GM19438 (cell line): ENCODE data around the gene MYL6B.
A peak's percentile ranks its signal among the peaks of the same experiment; 100 is the strongest.
"Not testable (repeated sequence)": the region's sequence is repeated elsewhere in the genome, so short reads cannot be mapped to it uniquely, and the experiment has no call there.

Source experiments
- ATAC-seq: cut with Tn5 transposase; IDR thresholded peaks from one replicate; pipeline ENCODE4 v1.9.1; 2021; ENCODE audit warnings: low read depth; ENCODE audit not compliant: unreplicated experiment

The MYL6B gene

DNA sequence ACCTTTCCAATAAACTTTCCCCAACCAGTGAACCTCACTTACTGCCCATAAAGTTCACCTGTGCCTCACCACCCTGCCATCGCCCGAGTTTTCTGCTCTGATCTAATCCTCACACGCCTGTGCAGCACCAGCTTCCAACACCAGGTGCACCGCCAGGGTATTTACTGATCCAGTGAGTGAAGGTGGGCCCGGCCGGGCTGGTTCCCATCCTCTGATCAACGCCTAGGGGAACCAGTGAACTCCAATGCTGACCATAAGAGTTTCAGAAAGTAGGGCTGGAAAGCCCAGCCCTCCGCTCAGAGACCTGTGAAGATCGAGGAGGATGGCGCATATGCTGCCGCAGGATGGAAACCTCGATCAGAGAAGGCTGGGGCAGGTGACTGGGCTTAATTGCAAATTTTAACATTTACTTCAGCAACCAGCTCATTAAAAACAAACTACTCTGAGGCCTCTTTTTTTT is 685 bp upstream of the MYL6B start:
- ATAC-seq: peak; percentile 56

DNA sequence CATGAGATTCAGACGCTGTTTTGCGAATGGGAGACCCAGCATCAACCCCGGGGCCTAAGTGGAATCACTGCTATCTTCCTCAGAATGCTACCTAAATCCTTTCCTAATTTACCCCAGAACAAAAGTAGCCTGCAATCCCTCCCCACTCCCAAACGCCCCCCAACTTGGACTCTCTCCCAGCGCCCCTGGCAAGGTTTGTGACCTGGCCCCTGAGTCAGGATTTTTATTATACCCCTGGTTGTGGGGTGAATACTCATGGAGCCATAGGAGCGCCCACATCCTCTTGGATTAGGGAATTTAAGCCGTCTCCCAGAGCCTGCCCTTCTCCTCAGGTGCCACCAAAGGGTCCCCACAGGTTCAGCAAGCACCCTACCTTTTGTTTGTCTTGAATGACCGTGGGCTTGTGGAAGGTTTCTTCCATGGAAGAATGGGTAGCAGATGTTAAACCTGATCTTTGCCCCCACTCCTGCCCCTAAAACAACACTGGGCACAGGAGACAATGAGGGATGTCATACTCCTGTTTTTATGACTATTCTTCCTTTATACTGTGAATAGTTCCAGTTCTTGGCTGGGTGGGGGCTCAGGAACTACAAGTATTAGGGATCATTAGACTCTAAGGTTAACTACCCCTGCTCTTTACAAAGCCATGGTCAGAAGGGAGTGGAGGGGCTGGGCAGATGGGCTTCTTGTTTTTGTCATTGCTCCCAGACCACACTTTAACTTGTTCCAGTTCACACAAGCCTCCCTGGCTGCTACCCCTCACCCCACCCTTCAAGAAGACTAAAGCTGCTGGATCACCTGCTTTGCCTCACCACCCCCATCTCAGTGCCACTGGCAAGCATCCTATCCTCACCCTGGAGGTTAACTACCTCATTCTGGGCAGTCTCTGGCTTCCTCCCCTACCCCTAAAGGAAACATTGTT is 630 bp downstream of the MYL6B start:
- ATAC-seq: no peak

DNA sequence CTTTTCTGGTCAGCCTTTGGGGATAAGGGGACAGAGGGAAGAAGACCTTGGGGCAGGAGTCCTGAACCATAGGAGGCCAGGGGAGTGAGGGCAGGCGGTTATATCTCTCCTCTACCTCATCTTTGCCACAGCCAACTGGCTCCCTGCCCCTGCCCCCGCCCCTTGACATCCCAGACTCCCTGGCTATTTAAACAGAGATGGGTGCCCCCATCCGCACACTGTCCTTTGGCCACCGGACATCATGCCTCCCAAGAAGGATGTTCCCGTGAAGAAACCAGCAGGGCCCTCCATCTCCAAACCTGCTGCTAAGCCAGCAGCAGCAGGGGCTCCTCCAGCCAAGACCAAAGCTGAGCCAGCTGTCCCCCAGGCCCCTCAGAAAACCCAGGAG is 1.3 kb downstream of the MYL6B start:
- no peak for ATAC-seq

GRCh38 chr12:56154246-56154771 is 1.9 kb downstream of the MYL6B start:
- no peak for ATAC-seq

DNA sequence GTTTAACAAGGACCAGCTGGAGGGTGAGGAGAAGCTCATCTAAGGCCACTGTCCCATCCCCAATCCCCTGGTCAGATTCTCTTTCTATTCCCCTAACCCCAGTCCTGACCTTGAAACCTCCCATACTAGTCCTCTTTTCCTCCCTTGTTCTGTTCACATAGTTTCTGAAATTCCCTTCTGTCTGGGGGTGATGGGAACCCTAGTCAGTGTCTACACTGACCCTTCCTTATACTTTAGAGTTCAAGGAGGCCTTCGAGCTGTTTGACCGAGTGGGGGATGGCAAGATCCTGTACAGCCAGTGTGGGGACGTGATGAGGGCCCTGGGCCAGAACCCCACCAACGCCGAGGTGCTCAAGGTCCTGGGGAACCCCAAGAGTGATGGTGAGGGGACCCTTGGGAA is 2.4 kb downstream of the MYL6B start:
- no peak for ATAC-seq

DNA sequence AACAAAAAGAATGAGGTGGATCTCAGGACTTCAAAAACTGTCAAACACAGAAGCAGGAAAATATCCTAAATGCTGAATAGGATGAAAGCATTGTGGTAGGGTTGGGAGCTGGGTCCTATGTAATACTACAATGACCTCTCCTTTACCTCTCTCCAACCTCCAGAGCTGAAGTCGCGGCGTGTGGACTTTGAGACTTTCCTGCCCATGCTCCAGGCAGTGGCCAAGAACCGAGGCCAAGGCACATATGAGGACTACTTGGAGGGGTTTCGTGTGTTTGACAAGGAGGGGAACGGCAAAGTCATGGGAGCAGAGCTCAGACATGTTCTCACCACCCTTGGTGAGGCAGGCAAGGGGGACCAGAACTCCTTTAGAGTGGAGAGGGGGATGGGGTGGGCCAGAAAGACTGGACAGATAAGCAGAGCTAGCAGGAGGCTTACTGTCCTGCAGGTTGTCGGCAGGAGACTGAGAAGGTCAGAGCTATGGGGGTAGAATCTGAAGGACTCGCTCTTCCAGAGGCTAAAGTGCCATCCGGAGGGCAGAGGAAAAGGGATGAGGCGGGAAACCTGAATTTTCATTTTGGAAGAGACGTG is 3.0 kb downstream of the MYL6B start:
- ATAC-seq: no peak

DNA sequence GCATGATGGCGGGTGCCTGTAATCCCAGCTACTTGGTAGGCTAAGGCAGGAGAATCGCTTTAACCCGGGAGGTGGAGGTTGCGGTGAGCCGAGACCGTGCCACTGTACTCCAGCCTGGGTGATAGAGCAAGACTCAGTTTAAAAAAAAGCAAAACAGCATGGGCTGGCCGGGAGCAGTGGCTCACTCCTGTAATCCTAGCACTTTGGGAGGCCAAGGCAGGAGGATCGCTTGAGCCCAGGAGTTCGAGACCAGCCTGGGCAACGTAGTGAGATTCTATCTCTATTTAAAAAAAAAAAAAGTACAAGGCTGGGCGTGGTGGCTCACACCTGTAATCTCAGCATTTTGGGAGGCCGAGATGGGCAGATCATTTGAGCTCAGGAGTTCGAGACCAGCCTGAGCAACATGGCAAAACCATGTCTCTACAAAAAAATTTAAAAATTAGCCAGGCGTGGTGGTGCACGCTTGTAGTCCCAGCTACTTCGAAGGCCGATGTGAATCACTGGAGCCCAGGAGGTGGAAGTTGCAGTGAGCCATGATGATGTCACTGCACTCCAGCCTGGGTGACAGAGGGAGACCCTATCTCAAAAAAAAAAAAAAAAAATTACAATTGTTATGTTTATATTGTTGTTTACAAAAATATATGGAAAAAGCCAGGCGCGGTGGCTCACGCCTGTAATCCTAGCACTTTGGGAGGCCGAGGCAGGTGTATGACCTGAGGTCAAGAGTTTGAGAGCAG is 4.2 kb downstream of the MYL6B start:
- ATAC-seq: not testable (repeated sequence)

DNA sequence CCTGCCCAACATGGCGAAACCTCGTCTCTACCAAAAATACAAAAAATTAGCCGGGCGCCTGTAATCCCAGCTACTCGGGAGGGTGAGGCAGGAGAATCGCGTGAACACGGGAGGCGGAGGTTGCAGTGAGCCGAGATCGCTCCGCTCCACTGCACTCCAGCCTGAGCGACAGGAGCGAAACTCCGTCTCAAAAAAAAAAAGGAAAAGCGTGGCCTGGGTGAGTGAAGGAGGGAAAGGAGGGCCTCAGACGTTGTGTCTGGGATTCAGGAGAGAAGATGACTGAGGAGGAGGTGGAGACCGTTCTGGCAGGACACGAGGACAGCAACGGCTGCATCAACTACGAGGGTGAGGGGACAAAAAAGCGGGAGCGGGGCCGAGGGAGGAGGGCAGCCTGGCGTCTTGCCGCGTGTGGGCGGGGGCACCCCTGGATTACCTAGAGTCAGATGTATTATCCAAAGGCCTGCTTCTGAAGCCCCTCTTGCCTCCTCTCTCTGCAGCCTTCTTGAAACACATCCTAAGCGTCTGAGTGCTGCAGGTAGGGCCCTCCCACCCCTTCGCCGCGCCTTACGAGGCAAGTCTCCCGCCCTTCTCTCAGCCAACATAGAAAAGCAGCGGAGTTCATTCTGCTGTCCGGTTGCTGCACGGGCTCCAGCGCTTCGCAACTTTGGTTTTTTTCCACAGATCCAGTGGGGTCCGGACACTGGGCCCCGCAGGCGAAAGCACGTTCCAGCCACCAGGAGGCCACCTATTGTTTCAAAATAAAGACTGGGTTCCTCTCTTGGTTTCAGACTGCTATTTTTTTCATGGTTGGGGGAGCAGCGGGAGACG is 5.0 kb downstream of the MYL6B start:
- ATAC-seq: peak; percentile 49

GRCh38 chr12:56158029-56158925 is 5.9 kb downstream of the MYL6B start, which contains the start of gene MYL6:
Gene MYL6 (plus strand): TSS chr12:56158359. CDS start chr12:56158402, 43 bp downstream.
- peak; percentile 68 for ATAC-seq

DNA sequence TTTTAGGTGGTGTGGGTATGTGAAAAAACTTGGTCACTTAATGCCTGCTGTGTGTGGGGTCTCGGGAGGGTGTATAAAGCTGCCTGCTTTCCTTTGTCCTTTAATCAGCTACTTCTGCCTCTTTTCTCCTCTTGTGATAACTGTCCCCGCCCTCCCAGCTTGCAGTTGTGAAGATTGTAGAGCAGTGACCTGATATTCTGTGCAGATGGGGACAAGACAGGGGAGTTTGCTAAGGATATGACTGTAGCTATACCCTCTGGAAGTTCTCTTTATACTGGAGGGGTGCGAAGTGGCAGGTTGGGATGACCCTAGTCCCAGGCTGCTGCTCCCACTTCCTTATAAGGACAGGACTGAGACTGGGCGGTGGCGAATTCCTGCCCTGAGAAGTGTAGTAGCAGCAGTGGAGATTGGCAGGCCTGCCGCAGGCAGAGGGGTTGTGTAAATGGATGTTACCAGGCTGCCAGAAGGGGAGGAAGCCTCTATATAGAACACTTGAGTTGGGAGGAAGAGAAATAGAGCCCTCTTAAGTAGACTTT is 6.6 kb downstream of the MYL6B start:
- no peak for ATAC-seq

GRCh38 chr12:56159482-56160192 is 7.2 kb downstream of the MYL6B start:
- no peak for ATAC-seq

DNA sequence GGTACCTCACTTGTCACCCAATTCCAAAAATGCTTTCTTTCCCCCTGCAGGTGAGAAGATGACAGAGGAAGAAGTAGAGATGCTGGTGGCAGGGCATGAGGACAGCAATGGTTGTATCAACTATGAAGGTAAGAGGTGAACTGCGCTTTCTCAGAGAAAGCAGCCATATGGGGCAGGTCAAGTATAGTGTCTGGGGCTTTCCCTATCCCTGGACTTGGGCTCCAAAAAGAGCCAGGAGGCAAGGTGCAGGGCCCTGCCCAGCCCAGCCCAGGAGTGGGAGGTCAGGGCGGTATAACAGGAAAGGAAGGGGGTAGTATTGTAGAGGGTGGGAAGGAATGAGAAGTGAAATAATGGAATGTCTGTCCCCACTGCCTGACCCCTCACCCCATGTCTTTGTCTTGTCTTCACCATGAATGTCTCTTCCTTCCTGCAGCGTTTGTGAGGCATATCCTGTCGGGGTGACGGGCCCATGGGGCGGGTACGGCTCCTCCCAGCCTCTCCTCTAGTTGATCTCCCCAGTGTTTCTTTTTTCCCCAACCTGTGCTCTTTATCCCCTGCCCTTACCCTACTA is 7.9 kb downstream of the MYL6B start:
- no peak for ATAC-seq

DNA sequence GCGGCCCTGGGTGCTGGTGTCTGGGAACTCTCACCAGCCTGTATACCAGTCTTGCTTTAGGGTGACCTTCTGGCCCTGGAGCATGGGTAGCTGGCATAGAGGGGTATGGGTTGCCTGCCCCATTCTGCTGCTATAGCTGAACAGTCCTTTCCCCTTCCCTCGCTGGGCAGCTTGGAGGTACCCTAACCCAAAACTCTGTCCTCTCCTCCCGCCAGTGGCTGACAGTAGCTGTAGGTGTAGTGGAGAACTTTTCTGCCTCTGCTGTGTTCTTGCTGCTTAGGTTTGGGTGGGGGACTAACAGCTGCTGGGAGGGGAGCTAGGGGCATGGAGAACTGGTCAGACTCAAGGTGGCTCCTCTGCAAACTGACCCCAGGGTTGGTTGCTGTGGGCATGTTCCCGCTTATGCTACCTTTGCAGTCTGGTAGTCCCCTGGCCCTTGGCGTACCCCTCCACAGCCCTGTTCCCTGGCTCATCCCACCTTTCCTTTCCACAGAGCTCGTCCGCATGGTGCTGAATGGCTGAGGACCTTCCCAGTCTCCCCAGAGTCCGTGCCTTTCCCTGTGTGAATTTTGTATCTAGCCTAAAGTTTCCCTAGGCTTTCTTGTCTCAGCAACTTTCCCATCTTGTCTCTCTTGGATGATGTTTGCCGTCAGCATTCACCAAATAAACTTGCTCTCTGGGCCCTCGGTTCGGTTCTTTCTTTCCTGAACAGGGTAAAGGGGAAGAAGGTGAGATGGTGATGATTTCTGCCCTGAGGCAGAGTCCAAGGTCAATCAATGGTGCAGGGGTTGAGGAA is 8.7 kb downstream of the MYL6B start:
- ATAC-seq: no peak

DNA sequence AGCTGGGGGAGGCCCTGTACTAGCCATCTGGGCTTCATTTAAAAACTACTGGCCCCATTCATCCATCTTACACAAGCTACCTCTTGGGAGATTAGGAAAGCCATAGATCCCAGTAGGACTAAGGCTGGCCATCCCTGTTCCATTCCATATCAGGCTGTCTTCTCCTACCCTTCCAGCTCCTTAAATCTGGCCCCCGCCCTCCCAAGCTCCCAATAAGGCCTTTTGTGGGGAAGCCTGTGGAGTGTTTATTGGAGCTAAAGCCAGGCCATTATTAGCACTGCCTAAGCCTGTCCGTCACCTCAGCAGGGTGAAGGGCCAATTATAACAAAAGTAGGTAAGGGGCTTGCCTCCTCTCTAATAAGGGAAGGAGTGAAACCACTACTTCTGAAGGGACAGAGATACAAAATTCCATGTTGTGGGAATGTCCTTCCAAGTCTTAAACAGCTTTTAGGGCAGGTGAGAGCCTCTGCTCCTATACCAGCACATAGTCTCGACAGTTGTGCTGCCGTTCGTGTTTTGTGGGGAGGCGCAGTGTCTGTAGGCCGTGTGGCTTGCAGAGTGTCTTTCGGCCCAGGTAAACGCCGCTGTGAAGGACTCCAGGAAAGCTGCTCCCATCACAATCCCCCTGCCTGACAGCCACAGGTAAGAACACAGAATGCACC is 9.4 kb downstream of the MYL6B start:
- no peak for ATAC-seq

- ATAC-seq: no peak
Measured at GRCh38 chr12:56162468-56163290, 10.3 kb downstream of the MYL6B start.
